Measurements from ENCODE around the gene SMCO2.

DNA sequence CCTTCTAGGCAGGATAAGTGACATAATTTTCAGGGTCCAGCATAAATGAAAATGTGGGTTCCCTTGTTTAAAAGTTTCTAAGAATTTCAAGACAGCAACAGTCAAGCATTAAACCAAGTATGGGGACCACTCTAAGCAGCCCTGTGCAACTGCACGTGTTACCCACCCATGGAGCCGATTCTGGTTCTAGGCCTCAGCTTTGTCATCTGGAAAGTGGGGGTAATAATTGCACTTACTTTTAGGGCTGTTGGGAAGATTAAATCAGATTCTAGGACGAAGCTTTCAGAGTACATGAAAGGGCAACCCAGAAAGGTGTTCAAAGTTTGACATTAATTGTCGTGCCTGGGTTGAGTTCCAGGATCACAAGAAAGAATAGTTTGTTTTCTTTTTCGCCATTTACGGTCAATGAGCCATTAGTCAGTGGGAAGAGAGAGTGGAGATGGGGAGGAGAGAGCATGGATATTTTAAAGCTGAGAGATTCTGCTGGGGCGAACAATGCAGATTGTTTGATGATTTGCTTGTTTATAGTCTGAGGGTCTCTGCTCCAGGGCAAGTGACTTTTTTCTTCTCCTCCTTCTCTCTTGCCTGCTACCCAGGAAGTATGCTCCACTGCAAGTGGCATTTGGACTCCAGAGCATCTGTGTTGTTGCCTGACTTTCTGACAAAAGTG is 66.8 kb downstream of the SMCO2 start:
- TF ChIP-seq POLR2A (IDR thresholded peaks at IDR 0.05; ENCODE audit: low read length) (no peak), GATA1 (IDR thresholded peaks at IDR 0.05; ENCODE audit: low read depth, low read length) (no peak)
